K562 (cell line): ENCODE results near the gene PRPF6. TPM values are rescaled to one million over a fixed set of nuclear protein-coding genes. Genes with fewer than 3 reads are reported as not detected.

Experiments
- DNMT1 ChIP-seq: fragments of 450-650 bp; IDR thresholded peaks from 2 replicates; pipeline ENCODE4 v1.6.1; 2016; ENCODE audit warnings: antibody characterized with exemption, mild to moderate bottlenecking
- GABPB1 ChIP-seq: sonication (generic); formaldehyde crosslinking; IDR thresholded peaks from 2 replicates; pipeline ENCODE4 v1.8.0; 2022; ENCODE audit warnings: mild to moderate bottlenecking, missing genetic modification reagents
- MEF2A ChIP-seq: IDR thresholded peaks from 2 replicates; pipeline ENCODE4 v1.6.1; 2011; ENCODE audit warnings: low read depth, mild to moderate bottlenecking, low read length, moderate library complexity; ENCODE audit not compliant: control insufficient read depth
- MEF2D ChIP-seq: conservative IDR thresholded peaks from 2 replicates; pipeline ENCODE4 v1.6.1; 2016; ENCODE audit warnings: low read depth, missing genetic modification characterization, missing compliant biosample characterization
- ZNF277 ChIP-seq: fragments of 250-450 bp; sonication (Bioruptor Pico); IDR thresholded peaks from 2 replicates; pipeline ENCODE4 v1.8.0; 2022; ENCODE audit warnings: inconsistent platforms, mild to moderate bottlenecking, moderate library complexity, borderline replicate concordance
- ZNF586 ChIP-seq: fragments of 450-650 bp; formaldehyde crosslinking; conservative IDR thresholded peaks from 2 replicates; pipeline ENCODE4 v1.4.0; 2020; ENCODE audit warnings: mild to moderate bottlenecking, moderate library complexity
- polyA plus RNA-seq, 8 experiments: library from polyadenylated mRNA; depleted of rRNA in 4 of 8; stranded (reverse) in 5 of 8; unstranded in 3 of 8; fragments of >200 nt; fragmentation: Nextera tagmentation in 2 of 8; fragmentation: Illumina TruSeq in 1 of 8; extraction: Ambion mirVana in 2 of 8; extraction: Trizol in 1 of 8; gene quantifications; 2 replicates each; pipeline versions ENCODE4 v1.2.1 to v1.2.3, GENCODE V29; 2011 to 2014; ENCODE audit warnings: inconsistent platforms in 1 of 8, missing spikeins in 1 of 8
- total RNA-seq, 7 experiments: library from RNA; depleted of rRNA in 6 of 7; stranded (reverse); fragments of >200 nt in 6 of 7; fragmentation: Illumina TruSeq in 2 of 7; extraction: Trizol in 2 of 7; gene quantifications; 2 replicates each; pipeline versions ENCODE4 v1.2.1 to v1.2.3, GENCODE V29; 2011 to 2021; ENCODE audit warnings: low replicate concordance in 1 of 7
- TF ChIP-seq, protein P1 (sequence below): IDR thresholded peaks from 2 replicates; pipeline ENCODE4 v1.6.1; 2012; ENCODE audit warnings: low read depth, low read length, improper control_type of control experiment, borderline replicate concordance

PRPF6 gene
- total and polyA plus RNA-seq, 9 of the 15 experiments (the other 6 are each of a cell fraction or from before 2014, with no cell fraction given) = 4.2 to 83.2 (median 59.9) TPM

DNA sequence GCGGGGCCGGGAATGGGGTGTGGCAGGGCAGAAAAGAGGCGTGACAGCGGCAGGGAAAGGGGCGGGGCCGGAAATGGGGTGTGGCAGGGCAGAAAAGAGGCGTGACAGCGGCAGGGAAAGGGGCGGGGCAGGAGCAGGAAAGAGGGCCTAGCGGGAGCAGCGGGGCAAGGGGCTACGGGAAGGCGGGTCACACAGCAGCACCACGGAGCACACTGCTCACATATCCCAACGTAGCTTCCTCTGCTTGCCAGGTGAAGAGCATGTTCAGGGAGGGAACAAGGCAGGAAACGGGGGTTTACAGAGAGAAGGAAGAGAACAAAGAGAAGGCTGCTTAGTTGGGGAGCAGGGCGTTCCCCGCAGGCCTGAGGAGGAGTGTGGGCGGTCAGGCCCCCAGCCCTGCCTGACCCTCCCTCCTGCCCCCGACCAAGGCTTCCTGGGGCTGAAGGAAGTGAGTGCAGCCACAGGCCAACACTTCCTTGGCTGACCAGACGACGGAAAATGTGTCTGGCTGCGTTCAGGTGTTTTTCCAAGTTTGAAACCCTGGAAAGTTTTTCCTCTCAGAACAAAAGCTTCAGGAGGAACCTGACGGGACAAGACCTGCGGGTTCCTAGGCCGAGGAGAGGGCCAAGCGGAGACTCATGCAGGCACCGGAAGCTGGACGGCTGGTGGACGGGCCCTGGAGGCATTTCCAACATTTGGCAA, 38.5 kb upstream of the PRPF6 start (continued):
- TF ChIP-seq ZNF277 (CRISPR knock-in tag) = no peak
- TF ChIP-seq, protein P1, sequence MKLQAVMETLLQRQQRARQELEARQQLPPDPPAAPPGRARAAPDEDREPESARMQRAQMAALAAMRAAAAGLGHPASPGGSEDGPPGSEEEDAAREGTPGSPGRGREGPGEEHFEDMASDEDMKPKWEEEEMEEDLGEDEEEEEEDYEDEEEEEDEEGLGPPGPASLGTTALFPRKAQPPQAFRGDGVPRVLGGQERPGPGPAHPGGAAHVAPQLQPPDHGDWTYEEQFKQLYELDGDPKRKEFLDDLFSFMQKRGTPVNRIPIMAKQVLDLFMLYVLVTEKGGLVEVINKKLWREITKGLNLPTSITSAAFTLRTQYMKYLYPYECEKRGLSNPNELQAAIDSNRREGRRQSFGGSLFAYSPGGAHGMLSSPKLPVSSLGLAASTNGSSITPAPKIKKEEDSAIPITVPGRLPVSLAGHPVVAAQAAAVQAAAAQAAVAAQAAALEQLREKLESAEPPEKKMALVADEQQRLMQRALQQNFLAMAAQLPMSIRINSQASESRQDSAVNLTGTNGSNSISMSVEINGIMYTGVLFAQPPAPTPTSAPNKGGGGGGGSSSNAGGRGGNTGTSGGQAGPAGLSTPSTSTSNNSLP = no peak
- no peak for TF ChIP-seq MEF2D (tag)
- peak; percentile 60; the same call in 1 of the 2 replicates for TF ChIP-seq GABPB1 (CRISPR knock-in tag)
- TF ChIP-seq ZNF586 = no peak
- TF ChIP-seq MEF2A = no peak
- no peak for TF ChIP-seq DNMT1
- TF ChIP-seq, all 486 proteins: peak for 23
